CD4-positive, CD25-positive, alpha-beta regulatory T cell (primary cell): ENCODE data around the gene ISG15. TPM values are rescaled to one million over a fixed set of nuclear protein-coding genes. Genes with fewer than 3 reads are reported as not detected.

Experiments
- ATAC-seq, 2 donors: fragments of 150-1000 bp; cut with Tn5 transposase; one replicate each; pipeline ENCODE4 v1.10.0; 2021; ENCODE audit warnings: low read depth in 2 of 2, moderate number of reproducible peaks in 2 of 2, moderate library complexity in 1 of 2
- DNase-seq, 3 donors: peaks; one replicate each; pipeline versions ENCODE4 v3.0.0 to v3.0.0-alpha.2; 2012 to 2022; ENCODE audit warnings: mixed read lengths in 1 of 3
- H3K27ac ChIP-seq: one replicate; pipeline ENCODE4 v1.7.0; 2013; ENCODE audit warnings: mild to moderate bottlenecking, low read length; ENCODE audit not compliant: insufficient read depth, poor library complexity, severe bottlenecking
- H3K27me3 ChIP-seq: one replicate; pipeline ENCODE4 v1.7.0; 2013; ENCODE audit warnings: low read length; ENCODE audit not compliant: control insufficient read depth, insufficient read depth
- H3K36me3 ChIP-seq: one replicate; pipeline ENCODE4 v1.7.0; 2013; ENCODE audit warnings: mild to moderate bottlenecking, low read length, moderate library complexity; ENCODE audit not compliant: control insufficient read depth, insufficient read depth
- H3K4me1 ChIP-seq: 2 replicates; pipeline ENCODE4 v1.7.0; 2013; ENCODE audit warnings: mild to moderate bottlenecking, low read length; ENCODE audit not compliant: insufficient read depth, control insufficient read depth, poor library complexity, severe bottlenecking
- H3K4me3 ChIP-seq: one replicate; pipeline ENCODE4 v1.7.0; 2013; ENCODE audit warnings: low read depth, mild to moderate bottlenecking, low read length, moderate library complexity
- H3K9me3 ChIP-seq, 2 experiments: 1 replicate in 1 of 2; 2 replicates in 1 of 2; pipeline ENCODE4 v1.7.0; 2013; ENCODE audit warnings: low read length in 2 of 2, mild to moderate bottlenecking in 1 of 2, moderate library complexity in 1 of 2; ENCODE audit not compliant: control insufficient read depth in 2 of 2
- H3K27ac Mint-ChIP-seq, 3 donors: one replicate each; pipeline ENCODE4 v1.8.0; 2020 to 2022; ENCODE audit warnings: mild to moderate bottlenecking in 3 of 3, mixed read lengths in 3 of 3, moderate library complexity in 2 of 3
- H3K27me3 Mint-ChIP-seq: one replicate; pipeline ENCODE4 v1.8.0; 2022; ENCODE audit warnings: mild to moderate bottlenecking, mixed read lengths
- H3K36me3 Mint-ChIP-seq: one replicate; pipeline ENCODE4 v1.8.0; 2020; ENCODE audit warnings: mixed read lengths
- H3K4me1 Mint-ChIP-seq, 4 donors: one replicate each; pipeline ENCODE4 v1.8.0; 2020 to 2022; ENCODE audit warnings: mixed read lengths in 4 of 4, mild to moderate bottlenecking in 1 of 4
- H3K4me3 Mint-ChIP-seq, 4 donors: one replicate each; pipeline ENCODE4 v1.8.0; 2020 to 2022; ENCODE audit warnings: mild to moderate bottlenecking in 4 of 4, mixed read lengths in 4 of 4, moderate library complexity in 3 of 4
- H3K9me3 Mint-ChIP-seq, 7 donors: one replicate each; pipeline ENCODE4 v1.8.0; 2020 to 2022; ENCODE audit warnings: mixed read lengths in 7 of 7, mild to moderate bottlenecking in 3 of 7, moderate library complexity in 2 of 7
- polyA plus RNA-seq, 4 donors: library from polyadenylated mRNA; unstranded; fragments of 300-500 nt; fragmentation: Illumina TruSeq; gene quantifications; one replicate each; pipeline ENCODE4 v1.2.3, GENCODE V29; 2021
- total RNA-seq: library from RNA; stranded (reverse); gene quantifications from one replicate; pipeline ENCODE4 v1.2.3, GENCODE V29; 2022

ISG15 gene
- total and polyA plus RNA-seq, 5 donors from 2014 or later: 76.7 to 489 (median 252) TPM

GRCh38 chr1:967466-968343 is 45.6 kb upstream of the ISG15 start:
- Mint-ChIP-seq H3K4me3 (peak overlapping the region in 3 of 4 donors; percentile 31 to 89 (median 54)), H3K36me3 (no peaks in the 10 kb centered on the region), H3K4me1 (peaks cover 0 to 10% (median 0%) of the 10 kb centered on the region in 4 donors), H3K27ac (no peak overlapping the region), H3K9me3 (no peaks in the 10 kb centered on the region), H3K27me3 (no peaks in the 10 kb centered on the region)
- H3K9me3 ChIP-seq: no peaks in the 10 kb centered on the region
- H3K4me1 ChIP-seq: peaks cover 21% of the 10 kb centered on the region
- ATAC-seq: no peak
- H3K4me3 ChIP-seq: no peak overlapping the region
- no peaks in the 10 kb centered on the region for H3K27me3 ChIP-seq
- no peak for DNase-seq
- no peaks in the 10 kb centered on the region for H3K36me3 ChIP-seq
- H3K27ac ChIP-seq: no peak overlapping the region

GRCh38 chr1:969260-969855 is 43.9 kb upstream of the ISG15 start:
- peaks cover 21% of the 10 kb centered on the region for H3K4me1 ChIP-seq
- Mint-ChIP-seq H3K4me3 (peak overlapping the region in 1 of 4 donors; percentile 84), H3K27ac (no peak overlapping the region), H3K27me3 (no peaks in the 10 kb centered on the region), H3K4me1 (peaks cover 0 to 10% (median 0%) of the 10 kb centered on the region in 4 donors), H3K9me3 (no peaks in the 10 kb centered on the region), H3K36me3 (no peaks in the 10 kb centered on the region)
- no peak overlapping the region for H3K27ac ChIP-seq
- H3K4me3 ChIP-seq: no peak overlapping the region
- DNase-seq (no peak), ATAC-seq (no peak)
- H3K9me3 ChIP-seq: no peaks in the 10 kb centered on the region
- no peaks in the 10 kb centered on the region for H3K36me3 ChIP-seq
- no peaks in the 10 kb centered on the region for H3K27me3 ChIP-seq

- peaks cover under 1% of the 10 kb centered on the region for H3K27me3 Mint-ChIP-seq
- no peaks in the 10 kb centered on the region for H3K36me3 Mint-ChIP-seq
- ATAC-seq: no peak
- no peak overlapping the region for H3K27ac Mint-ChIP-seq
- no peaks in the 10 kb centered on the region for H3K9me3 Mint-ChIP-seq
- H3K4me3 Mint-ChIP-seq: no peak overlapping the region
- H3K9me3 ChIP-seq: no peaks in the 10 kb centered on the region
- no peak for DNase-seq
- no peak overlapping the region for H3K27ac ChIP-seq
- H3K4me1 Mint-ChIP-seq: peaks cover 0 to 8% (median 0%) of the 10 kb centered on the region in 4 donors
- H3K36me3 ChIP-seq: no peaks in the 10 kb centered on the region
- H3K27me3 ChIP-seq: no peaks in the 10 kb centered on the region
- H3K4me1 ChIP-seq: peaks cover 21% of the 10 kb centered on the region
- no peak overlapping the region for H3K4me3 ChIP-seq
These were observed 42.9 kb upstream of the ISG15 start for GRCh38 chr1:970242-970972.

- Mint-ChIP-seq H3K4me1 (peaks cover 0 to 8% (median 0%) of the 10 kb centered on the region in 4 donors), H3K4me3 (no peak overlapping the region), H3K9me3 (no peaks in the 10 kb centered on the region), H3K36me3 (no peaks in the 10 kb centered on the region), H3K27ac (no peak overlapping the region), H3K27me3 (peaks cover 7% of the 10 kb centered on the region)
- H3K4me1 ChIP-seq: peaks cover 19% of the 10 kb centered on the region
- H3K27me3 ChIP-seq: no peaks in the 10 kb centered on the region
- no peaks in the 10 kb centered on the region for H3K36me3 ChIP-seq
- H3K27ac ChIP-seq: no peak overlapping the region
- no peaks in the 10 kb centered on the region for H3K9me3 ChIP-seq
- ATAC-seq: no peak
- DNase-seq: no peak
- no peak overlapping the region for H3K4me3 ChIP-seq
These were observed 42.1 kb upstream of the ISG15 start for GRCh38 chr1:970973-971730.

GRCh38 chr1:971751-972506 is 41.4 kb upstream of the ISG15 start:
- no peaks in the 10 kb centered on the region for H3K9me3 Mint-ChIP-seq
- H3K27me3 ChIP-seq: no peaks in the 10 kb centered on the region

GRCh38 chr1:972726-973458 is 40.4 kb upstream of the ISG15 start:
- no peak for DNase-seq
- peaks cover 8% of the 10 kb centered on the region for H3K4me1 ChIP-seq
- peak overlapping the region in 1 of 3 donors; percentile 88 for H3K27ac Mint-ChIP-seq

More at GRCh38 chr1:971751-972506, 41.4 kb upstream of the ISG15 start:
- Mint-ChIP-seq H3K27ac (no peak overlapping the region), H3K4me1 (peaks cover 0 to 8% (median 0%) of the 10 kb centered on the region in 4 donors), H3K4me3 (no peak overlapping the region), H3K27me3 (peaks cover 7% of the 10 kb centered on the region), H3K36me3 (no peaks in the 10 kb centered on the region)
- DNase-seq (no peak), ATAC-seq (no peak)
- Histone ChIP-seq H3K27ac (no peak overlapping the region), H3K4me3 (no peak overlapping the region), H3K9me3 (no peaks in the 10 kb centered on the region), H3K4me1 (peaks cover 14% of the 10 kb centered on the region), H3K36me3 (no peaks in the 10 kb centered on the region)

More at GRCh38 chr1:972726-973458, 40.4 kb upstream of the ISG15 start:
- Mint-ChIP-seq H3K36me3 (no peaks in the 10 kb centered on the region), H3K4me1 (peaks cover 0 to 5% (median 0%) of the 10 kb centered on the region in 4 donors), H3K9me3 (no peaks in the 10 kb centered on the region), H3K27me3 (peaks cover 7% of the 10 kb centered on the region), H3K4me3 (no peak overlapping the region)
- H3K27ac ChIP-seq: no peak overlapping the region
- no peak overlapping the region for H3K4me3 ChIP-seq
- H3K36me3 ChIP-seq: no peaks in the 10 kb centered on the region
- H3K9me3 ChIP-seq: no peaks in the 10 kb centered on the region
- ATAC-seq: no peak
- no peaks in the 10 kb centered on the region for H3K27me3 ChIP-seq
